GM21529 (cell line): ENCODE results near the gene SRGAP2B.
"Not testable (repeated sequence)": the region's sequence is repeated elsewhere in the genome, so short reads cannot be mapped to it uniquely, and the experiment has no call there.

Experiments
- ATAC-seq: cut with Tn5 transposase; IDR thresholded peaks from one replicate; pipeline ENCODE4 v1.9.1; 2021; ENCODE audit not compliant: unreplicated experiment

SRGAP2B gene

DNA sequence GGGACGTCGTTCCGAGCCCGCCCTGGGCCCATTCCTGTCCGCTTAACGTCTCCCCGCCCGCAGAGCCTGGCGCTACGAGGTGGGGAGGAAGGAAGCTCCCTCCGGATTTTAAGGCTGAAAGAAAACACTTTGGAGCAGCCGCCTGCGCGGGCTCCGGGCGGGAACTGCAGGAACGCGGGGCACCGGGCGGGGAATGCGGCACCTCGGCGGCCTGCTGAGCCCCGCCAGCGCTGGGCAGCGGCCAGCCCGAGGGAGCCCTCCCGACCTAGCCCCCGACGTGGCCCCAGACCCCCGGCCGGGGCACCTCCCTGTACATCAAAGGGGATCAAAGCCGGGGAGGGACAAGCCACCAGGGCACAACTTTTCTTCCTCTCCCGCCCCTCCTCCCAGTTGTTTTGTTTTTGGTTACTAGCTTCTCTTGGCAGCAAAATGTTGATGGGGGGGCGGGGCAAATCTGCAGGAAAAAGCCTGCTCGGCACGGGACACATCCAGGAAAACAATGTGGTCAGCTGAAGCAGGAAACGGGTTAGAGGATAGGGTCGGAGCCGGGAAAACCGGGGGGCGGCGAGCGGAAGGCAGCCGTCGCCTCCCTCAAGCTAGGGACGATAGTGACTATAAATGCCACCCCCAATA, 1.5 kb downstream of the SRGAP2B start:
- ATAC-seq, result not testable (repeated sequence)

DNA sequence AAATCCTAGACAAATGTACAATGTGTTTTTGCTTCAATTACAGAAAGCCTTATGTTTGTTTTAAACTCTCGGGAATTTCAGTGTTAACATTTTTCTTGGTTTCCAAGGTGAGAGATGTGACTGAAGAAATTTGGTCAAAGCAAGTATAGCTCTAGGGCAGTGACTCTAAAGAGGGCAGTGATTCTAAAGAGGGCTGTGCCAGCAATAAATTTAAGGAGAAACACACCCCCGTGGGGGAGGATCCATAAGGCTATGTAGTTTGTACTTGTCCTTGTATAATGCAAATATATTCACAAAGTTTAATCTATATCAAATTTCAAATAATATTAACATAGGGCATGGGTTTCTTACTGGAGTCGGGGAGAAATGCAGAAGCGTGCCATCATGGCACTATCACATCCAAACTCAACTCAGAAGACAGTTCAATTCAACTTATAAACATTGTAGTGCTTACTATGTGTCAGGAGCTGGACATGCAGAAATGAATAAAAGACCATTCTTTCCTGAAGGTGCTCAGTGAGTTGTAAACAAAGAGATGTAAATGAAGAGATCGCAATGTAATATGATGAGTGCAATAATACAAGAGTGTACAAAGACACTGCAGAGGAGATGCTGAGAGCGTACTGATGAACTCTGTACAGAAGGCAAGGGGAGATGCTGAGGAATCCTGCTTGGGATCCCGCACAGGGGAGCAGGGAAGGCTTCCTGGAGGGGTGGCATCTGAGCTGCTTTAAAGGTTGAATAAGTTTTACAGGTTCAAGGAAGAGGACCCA, 12.5 kb downstream of the SRGAP2B start:
- not testable (repeated sequence) for ATAC-seq

DNA sequence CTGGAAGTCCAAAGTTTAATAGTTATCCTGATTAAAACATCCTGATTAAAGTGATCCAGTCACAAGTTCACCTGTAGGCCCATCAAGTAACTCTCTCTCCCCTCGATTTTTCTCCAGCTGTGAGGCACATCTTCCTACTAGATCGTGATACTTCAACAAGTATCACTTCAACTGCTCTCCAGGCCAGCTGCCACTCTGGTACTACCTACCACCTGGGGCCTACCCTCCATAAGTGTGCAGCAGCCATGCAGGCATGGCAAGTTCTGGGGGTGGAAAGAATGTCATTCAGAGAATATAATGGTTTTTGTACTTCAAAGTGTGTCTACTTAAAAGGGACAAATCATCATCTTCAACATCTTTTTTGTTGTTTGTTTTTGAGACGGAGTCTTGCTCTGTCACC, 14.9 kb downstream of the SRGAP2B start:
- not testable (repeated sequence) for ATAC-seq

DNA sequence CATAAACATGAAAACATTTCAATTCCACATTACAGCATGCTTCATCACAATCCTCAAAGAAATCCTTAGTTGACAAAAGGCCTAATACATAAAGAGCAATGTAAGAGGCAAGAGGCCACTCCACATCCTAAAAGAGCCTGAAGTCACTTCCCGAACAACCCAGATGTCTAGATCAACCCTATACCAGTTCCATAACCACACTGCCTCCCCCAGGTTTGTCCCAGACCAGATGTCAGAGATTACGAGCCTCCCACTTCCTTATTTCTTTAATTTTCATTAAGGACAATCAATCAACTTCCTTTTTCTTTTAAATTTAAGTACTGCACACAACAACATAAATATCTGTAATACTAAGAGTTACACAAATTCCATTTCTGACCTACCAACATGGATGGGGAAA, 15.4 kb downstream of the SRGAP2B start:
- not testable (repeated sequence) for ATAC-seq

DNA sequence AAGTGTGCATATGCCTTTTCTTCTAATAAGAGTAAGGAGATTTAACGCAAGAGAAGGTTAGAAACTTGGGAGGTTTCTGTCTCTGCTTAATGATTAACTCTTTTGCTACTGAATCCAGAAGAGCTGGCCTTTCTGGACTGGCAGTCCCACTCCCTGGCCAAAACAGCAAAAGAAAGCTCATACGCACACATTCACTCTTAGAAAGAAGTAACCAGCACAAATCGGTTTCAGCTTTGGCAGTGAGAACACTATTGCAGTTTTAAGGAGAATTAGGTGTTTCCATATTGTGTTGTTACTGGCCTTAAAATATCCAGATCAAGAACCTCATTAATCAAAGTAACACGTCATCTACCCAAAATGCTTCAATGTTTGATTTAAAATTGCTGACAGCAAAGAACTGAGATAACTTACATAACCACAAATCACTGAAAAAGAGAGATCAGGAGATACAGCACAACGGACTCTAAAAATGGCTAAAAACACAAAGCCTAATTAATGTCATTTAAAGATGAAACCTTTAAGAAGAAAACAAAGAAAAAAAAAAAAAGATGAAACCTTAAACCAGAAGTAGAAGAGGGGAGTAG, 16.2 kb downstream of the SRGAP2B start:
- ATAC-seq, result not testable (repeated sequence)

DNA sequence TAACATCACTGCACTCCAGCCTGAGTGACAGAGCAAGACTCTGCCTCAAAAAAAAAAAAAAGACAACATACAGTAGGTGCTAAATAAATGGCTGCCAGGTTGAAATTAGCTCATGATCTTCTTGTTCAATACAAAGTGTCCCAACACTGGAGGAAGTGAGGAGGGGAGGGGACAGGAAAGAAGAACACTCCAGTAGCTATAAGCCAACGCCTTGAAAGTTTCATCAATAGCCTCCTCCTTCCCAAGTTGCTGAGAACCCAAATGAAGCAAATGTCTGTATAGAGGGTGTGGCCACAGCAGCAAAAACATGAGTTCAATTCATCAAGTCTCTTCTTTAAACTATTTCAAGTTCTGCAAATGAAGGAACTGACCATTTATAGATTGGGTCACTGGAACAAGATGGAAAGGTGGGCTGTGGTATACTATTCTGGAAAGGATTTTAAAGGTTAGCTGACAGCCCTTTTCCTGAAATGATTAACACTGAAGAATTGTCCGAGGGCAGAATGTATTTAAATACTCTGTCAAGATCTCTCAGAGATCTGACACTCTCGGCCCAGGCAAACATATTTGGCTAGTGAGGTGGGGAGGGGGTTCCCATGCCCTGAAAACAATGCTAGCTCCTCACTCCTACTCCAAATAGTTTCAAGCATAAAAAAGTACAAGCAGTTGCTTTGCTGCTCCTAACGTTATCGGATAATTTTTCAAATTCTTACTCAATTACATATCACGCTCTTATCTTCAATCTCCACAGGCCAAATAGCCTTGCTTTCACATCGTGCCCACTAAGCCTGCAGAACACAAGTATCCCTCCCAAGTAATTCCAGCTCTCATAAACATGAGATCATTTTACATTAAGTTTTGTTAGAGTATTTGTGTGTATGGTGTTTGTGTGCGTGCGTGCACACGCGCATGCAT, 17.0 kb downstream of the SRGAP2B start:
- ATAC-seq, result not testable (repeated sequence)

DNA sequence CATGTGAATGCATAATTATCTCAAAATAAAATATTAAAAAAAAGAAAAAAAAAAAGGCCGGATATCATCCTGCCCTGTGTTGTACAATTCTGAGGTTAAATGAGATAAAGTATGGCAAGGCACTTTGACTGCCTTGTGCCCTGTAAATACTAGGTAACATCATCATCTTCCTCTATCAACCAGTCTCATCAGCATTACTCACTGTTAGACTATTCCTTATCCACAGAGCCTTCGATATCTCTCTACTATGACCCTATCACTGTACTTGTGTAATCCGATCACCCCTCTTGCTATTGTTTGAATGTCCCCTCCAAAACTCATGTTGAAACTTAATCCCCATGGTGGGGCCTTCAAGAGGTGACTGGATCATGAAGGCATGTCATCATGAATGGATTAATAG, 18.3 kb downstream of the SRGAP2B start:
- not testable (repeated sequence) for ATAC-seq

DNA sequence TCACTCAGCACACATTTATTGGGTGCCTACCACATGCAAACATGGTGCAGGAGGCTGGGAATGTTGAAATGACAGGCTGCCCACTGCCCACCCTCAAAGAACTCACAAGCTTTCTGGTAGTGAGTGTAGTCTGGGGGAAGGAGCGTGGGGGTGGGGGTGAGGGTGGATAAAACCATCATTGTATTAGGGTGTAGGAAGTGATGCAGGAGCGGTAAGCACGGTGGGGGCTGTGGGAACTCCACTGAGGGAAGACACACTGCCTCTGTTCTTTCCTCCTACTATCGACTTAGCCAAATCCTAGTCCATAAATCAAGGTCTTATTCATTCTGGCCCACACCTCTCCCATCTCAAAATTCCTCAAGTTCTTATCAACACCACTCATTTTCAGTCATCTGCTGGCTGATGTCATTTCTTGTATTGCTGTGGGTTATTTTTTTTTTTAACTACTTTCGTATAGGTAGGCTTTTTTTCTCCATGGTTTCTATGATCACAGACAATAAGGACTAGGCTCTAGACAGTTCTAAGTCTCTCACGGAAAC, 21.0 kb downstream of the SRGAP2B start:
- not testable (repeated sequence) for ATAC-seq

DNA sequence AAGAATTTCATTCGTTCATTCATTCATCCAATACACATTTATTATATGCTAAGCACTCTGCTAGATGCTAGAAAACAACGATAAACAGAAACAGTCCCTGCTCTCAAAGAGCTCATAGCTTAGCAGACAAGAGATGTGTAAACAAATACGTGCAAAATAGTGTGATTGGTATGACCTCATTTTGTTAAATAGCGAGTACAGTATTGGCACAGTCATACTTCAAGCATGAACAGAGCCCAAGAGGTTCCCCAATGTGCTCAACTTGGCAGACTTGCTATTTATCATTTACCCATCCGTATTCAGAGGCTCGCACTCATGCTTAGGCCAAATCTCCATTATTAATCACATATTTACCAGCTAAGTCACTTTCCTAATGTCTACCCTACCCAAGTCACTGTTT, 23.6 kb downstream of the SRGAP2B start:
- ATAC-seq, result not testable (repeated sequence)

DNA sequence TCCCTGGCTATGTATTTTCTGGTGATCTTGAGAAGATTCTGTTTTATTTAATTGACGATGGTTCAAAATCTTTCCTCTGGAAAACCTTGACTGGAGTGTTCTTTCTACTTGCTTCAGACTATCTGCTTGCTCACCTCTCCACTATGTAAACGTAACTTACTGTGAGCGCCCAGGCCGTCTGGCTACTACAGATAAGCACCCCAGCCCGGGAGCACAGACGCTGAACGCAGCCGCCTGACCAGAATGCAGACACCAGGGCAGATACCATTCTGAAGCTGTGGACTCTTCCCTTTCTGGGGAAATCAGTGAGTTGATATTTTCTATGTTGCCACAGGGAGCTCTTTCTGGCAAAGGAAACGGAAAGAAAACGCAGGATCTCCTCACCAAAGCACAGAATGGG, 28.6 kb downstream of the SRGAP2B start:
- not testable (repeated sequence) for ATAC-seq

DNA sequence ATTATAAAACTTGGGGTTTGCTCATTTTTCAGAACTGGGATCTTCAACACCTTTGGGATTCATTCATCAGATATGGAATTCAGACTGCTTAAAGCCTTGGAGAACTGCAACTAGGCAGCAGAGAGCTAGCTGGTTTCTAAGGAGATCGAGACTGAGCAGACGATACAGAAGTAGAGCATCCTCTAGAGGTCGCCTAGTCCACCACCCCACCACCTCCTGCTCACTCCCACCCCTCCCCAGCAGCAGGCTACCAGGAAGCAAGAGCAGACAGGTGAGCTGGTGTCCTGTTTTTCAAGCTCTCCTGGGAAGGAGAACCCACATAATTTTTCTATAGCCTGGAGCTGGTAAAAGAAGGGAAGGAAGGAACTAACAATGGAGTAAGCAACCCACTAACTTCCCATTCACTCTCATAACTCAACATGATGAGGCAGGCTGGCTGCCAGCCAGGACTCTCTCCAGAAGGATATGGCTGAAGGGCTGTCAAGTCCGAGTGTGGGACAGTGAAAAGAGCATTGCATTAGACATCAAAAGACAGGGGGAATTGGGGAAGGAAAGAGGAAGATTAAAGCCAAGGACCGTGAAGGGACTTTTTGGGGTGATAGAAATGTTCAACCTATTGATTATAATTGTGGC, 29.8 kb downstream of the SRGAP2B start:
- ATAC-seq, result peak; percentile 82

DNA sequence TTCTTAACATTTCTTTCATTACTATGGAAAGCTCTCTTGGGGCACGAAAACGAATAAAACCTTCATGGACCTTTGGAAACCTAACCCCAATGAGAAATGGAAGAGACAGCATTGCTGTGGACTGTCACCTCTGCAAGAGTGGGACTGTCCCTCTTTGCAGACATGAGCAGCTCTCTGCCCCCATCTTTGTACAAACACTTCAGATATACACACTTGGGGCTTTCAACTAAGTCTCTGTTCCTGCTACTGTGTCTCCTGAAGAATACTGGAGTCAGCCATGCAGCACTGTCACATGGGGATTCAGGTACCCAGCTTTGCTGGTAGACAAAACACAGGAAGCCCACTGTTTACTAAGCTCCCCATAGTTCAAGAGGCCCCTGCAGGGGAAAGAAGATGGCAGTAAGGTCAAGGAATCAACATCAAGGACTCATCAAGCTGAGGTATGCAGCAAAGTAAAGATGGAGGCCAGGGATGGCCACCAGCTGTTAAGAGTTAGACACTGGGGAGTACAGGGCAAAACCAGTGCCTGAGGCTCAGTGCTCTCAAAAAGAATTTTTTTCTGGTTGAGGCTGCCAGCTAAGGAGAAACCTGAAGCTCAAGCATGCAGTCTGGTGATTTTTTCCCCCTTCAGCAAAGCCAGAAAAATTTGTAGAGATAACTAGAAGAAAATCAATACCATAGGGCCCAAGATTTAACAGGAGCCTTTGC, 31.0 kb downstream of the SRGAP2B start:
- not testable (repeated sequence) for ATAC-seq

DNA sequence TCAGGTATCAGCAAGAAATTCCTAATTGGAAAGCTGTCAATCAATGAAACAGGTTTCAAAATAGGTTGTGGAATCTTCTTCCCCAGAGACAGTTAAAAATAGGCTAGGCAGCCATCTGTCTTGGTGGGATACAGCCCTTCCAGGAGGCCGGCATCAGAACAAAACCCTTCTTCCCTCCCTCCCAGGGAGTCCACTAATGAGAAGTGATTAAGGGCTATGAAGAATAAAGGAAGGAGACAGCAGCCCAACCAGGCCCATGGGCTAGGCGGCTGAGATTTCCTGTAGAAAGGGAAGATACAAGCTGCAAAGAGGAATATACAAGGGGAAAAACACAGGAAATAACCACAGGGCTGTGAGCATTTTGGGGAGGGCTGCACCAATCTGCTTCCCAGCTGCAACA, 31.8 kb downstream of the SRGAP2B start:
- ATAC-seq, result not testable (repeated sequence)

DNA sequence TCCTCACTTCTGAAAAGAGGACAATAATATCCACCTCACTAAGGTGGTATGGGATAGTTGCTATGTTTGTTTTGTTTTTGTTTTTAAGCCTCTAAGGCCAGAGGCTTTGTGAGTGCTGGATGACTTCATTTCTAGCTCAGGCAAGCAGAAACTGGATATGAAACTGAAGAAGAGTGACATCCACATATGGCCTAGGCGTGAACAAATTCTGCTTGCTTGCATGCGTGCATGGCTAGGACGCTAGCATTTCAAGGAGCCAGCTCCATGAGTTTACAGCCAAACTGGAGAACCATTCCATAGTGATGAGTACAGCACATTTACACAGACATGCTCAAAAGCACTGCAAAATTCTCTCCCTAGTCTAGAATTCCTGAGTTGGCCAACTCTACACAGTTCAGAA, 36.9 kb downstream of the SRGAP2B start:
- ATAC-seq, result peak; percentile 44

DNA sequence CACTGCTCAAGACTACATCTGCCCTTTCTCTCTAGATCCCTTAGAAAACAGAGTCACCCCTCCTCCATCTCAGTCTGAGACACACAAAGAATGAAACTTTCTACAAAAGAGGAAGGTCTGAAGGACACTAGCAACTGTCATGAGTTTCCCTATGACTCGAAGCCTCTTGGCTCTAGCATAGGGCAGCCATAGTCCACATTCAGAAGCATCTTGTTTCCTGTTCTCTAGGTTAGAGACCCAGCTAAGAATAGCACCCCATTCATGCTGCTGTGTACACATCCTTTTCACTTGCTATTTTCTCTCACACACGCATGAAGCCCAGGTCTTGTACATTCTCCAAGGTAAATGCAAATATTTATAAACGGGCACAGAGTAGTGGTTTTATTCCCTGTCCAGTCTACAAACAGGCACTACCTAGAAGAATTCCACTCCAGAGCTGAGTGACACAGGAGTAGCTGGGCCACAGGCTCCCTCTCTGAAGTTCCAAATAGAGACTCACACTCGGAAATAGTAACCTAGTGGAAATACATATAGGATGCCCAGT, 39.8 kb downstream of the SRGAP2B start:
- peak; percentile 99 for ATAC-seq

DNA sequence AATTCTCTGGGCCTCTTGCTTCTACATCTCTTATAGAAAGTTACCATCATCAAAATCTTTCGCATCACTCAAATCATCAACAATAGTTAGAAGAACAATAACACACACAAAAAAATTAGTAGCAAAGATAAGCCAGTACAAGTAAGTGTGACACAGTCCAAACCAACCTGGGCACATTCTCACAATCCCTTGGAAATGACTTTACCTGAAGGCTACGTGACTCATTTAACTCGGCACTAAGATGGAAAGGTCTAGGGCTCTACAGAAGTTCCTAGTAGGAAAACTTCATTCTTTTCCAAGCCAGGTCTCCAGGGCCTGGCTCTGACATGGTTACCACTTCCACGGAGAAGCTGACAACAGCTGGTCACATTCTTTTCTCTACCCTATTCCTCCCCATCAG, 41.7 kb downstream of the SRGAP2B start:
- not testable (repeated sequence) for ATAC-seq

DNA sequence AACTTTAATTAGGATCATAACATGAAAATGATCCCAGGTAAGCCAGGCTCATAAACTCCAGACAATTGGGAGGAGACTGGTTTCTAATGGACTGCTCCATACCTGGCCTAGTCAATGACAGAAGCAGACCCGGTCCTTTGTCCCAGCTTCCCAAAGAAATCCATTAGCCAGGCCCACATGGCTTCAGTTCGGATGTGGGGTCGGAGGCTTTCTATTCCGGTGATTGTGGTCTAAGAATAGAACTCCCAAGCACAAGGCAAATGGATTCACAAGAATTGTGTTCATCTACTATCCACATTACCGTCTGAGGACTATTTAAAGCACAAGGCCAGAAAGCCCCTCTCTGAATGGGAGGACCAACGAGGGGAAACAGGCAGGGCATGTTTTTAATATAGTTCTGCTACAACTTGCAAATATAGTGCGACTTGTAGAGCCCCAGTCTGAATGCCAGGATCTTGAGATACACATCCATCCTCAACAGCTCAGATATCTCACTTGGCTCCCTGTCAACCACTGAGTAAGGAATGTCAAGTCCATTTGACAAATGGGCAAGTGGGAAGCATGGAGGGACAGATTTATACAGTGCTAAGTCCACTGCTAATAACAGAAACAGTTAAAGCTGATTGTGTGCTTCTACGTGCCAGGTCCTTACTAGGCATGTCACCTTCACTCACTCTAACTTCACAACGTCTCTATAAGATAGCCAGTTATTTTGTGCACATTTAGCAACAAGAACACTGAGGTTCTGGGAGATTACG, 42.9 kb downstream of the SRGAP2B start:
- ATAC-seq, result not testable (repeated sequence)

DNA sequence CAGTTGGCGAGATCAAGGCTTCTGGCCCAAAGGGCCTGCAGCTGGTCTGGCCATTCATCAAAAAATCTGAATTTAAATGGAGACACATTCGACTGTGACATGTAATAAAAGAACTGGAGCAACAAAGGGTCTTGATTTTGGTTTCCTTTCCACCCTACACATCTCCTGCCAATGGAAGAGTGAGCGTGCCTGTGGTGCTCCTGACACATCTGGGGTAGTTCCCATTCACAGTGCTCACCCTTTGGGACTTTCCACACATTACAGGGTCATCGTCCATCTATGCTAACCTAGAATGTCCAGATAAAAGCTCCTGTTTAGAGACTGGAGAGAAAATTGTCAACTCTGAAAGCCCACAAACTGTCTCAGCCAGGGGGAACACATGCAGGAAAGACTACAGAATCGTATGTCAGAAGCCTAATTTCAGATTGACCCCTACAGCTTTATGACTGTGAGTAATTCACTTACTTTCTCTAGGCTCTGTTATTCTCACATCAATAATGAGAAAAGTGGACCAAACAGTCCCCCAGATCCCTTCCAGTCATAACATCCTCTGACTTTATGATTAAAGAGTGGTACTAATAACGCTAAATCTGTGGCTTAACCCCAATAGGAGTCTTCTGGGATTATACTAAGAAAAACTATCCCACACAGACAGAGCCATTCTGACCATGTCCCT, 46.8 kb downstream of the SRGAP2B start:
- not testable (repeated sequence) for ATAC-seq
